Uterus (tissue), 4 donors: ENCODE results near the gene NEURL1B. TPM values are rescaled to one million over a fixed set of nuclear protein-coding genes. Genes with fewer than 3 reads are reported as not detected.
A peak's percentile ranks its signal among the peaks of the same experiment; 100 is the strongest.

ENCODE experiments used
- DNase-seq, 2 donors: peaks; one replicate each; pipeline ENCODE4 v3.0.0-alpha.2; 2019 to 2020
- H3K27ac ChIP-seq, 2 donors: fragments of 200-600 bp; sonication (generic); 1 replicate in 1 of 2; 2 replicates in 1 of 2; pipeline ENCODE4 v1.5.1; 2016 to 2018
- H3K27me3 ChIP-seq, 2 donors: fragments of 200-600 bp; sonication (generic); one replicate each; pipeline ENCODE4 v1.5.1; 2018 to 2019; ENCODE audit warnings: control low read depth in 1 of 2
- H3K36me3 ChIP-seq, 2 donors: fragments of 200-600 bp; sonication (generic); one replicate each; pipeline ENCODE4 v1.5.1; 2019; ENCODE audit warnings: control low read depth in 1 of 2
- H3K4me1 ChIP-seq, 2 donors: fragments of 200-600 bp; sonication (generic); one replicate each; pipeline ENCODE4 v1.5.1; 2018 to 2019; ENCODE audit warnings: control low read depth in 1 of 2
- H3K4me3 ChIP-seq, 2 donors: fragments of 200-600 bp; sonication (generic); 1 replicate in 1 of 2; 2 replicates in 1 of 2; pipeline ENCODE4 v1.5.1; 2018 to 2019; ENCODE audit warnings: mild to moderate bottlenecking in 1 of 2
- H3K9me3 ChIP-seq, 2 donors: fragments of 200-600 bp; sonication (generic); one replicate each; pipeline ENCODE4 v1.5.1; 2019; ENCODE audit warnings: control low read depth in 1 of 2
- POLR2A ChIP-seq, 2 donors: fragments of 450-650 bp; IDR thresholded peaks; one replicate each; pipeline ENCODE4 v1.6.1; 2016; ENCODE audit warnings: antibody characterized with exemption in 2 of 2, mild to moderate bottlenecking in 1 of 2, moderate library complexity in 1 of 2
- intact Hi-C: fragments of 100-400 bp; cut with DNase I; formaldehyde crosslinking; loops from one replicate; pipeline ENCODE4 v1.15.1; 2023; ENCODE audit warnings: low total_unique reads
- total RNA-seq, 4 donors: library from RNA; depleted of rRNA in 3 of 4; stranded (reverse); fragments of >200 nt in 3 of 4; gene quantifications; one replicate each; pipeline versions ENCODE4 v1.1.0 to v1.2.4, GENCODE V29; 2014 to 2023
- TF ChIP-seq, protein P1 (sequence below), 4 experiments: fragments of 200-600 bp in 2 of 4; fragments of 450-650 bp in 2 of 4; sonication (generic) in 2 of 4; IDR thresholded peaks; one replicate each; pipeline ENCODE4 v1.5.1; 2016 to 2019; ENCODE audit warnings: antibody characterized with exemption in 4 of 4, mild to moderate bottlenecking in 2 of 4, moderate library complexity in 1 of 4
- donor health status: DM: yes; HTN: yes; CAD: no.

The NEURL1B gene
- total RNA-seq, 4 donors from 2014 or later: 51.1 to 136 (median 74.1) TPM

DNA sequence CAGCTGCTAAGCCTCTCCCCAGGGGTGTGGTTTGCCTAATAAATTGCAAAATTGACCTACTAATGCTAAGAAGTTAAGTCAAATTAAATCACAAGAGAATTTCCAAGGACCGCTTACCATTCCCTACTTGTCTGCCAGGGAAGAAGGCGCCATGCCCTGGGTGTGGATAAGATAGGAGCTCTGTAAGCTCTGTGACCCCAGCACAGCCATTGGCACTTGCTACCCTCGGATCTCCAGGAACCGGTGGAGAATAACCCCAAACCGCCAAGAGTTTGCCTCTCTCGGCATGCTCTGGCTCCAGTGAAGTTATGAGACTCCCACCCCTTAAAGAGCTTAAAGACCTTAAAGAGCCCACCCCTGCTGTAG is 58.9 kb downstream of the NEURL1B start:
- intact Hi-C loops: loop anchor here (2.0 kb wide), 1 partner anchor 219 kb away; no protein-coding TSS in a partner anchor

DNA sequence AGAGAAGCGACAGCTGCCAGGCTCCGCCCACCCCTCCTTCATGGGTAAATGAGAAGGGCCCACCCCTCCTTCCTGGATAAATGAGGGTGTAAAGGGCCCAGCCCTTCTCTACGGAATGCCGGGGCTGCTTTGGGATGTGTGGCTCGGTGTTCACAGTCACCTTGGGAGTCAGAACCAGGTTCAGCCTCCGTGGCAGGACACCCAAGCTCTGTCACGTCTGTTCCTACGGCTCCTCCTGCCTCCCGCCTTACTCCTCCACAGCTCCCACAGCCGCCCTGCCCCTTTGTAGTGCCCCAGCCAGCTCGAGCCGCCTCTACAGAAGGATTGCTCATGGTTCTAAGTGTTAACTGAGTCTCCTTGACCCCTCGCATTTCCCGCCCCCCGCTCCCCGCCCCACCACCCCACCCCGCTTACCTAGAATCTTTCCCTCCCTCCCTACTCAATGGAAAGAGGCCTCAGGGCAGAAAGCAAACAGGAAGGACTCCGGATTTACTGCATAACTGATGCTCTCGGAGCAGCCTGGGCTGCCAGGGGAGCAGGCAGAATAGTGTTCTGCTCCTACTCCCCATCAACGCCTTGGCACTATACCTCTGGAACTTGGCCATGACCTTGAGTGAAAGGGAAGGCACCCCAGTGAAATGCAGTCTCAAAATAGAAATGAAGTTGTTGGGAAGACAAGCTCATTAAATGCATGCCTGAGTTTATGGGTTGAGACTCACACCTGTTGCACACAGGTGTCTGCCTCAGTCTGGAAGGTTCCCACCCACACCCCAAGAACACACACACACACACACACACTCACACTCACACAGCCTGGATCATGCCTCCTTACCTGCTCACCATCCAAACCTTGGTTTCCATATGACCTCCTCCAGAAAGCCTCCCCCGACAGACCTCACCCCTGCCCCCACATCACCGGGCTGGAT is 59.6 kb downstream of the NEURL1B start:
- intact Hi-C loops: loop anchor here (2.0 kb wide), 1 partner anchor 220 kb away; no protein-coding TSS in a partner anchor
- no peaks in the 10 kb centered on the region for H3K9me3 ChIP-seq
- no peak for DNase-seq
- H3K4me1 ChIP-seq: peaks cover 0 to 10% of the 10 kb centered on the region in 2 donors
- H3K4me3 ChIP-seq: no peak overlapping the region
- H3K36me3 ChIP-seq: no peaks in the 10 kb centered on the region
- peak overlapping the region; percentile 44 to 64 for H3K27ac ChIP-seq
- TF ChIP-seq, protein P1, sequence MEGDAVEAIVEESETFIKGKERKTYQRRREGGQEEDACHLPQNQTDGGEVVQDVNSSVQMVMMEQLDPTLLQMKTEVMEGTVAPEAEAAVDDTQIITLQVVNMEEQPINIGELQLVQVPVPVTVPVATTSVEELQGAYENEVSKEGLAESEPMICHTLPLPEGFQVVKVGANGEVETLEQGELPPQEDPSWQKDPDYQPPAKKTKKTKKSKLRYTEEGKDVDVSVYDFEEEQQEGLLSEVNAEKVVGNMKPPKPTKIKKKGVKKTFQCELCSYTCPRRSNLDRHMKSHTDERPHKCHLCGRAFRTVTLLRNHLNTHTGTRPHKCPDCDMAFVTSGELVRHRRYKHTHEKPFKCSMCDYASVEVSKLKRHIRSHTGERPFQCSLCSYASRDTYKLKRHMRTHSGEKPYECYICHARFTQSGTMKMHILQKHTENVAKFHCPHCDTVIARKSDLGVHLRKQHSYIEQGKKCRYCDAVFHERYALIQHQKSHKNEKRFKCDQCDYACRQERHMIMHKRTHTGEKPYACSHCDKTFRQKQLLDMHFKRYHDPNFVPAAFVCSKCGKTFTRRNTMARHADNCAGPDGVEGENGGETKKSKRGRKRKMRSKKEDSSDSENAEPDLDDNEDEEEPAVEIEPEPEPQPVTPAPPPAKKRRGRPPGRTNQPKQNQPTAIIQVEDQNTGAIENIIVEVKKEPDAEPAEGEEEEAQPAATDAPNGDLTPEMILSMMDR (IDR thresholded peaks at IDR 0.05): no peak
- no peak for TF ChIP-seq POLR2A (IDR thresholded peaks at IDR 0.05)
- H3K27me3 ChIP-seq: no peaks in the 10 kb centered on the region

More for the DNA sequence above, 58.9 kb downstream of the NEURL1B start:
- H3K9me3 ChIP-seq: no peaks in the 10 kb centered on the region
- peaks cover 0 to 16% of the 10 kb centered on the region in 2 donors for H3K4me1 ChIP-seq
- TF ChIP-seq, protein P1 (IDR thresholded peaks at IDR 0.05): no peak
- TF ChIP-seq POLR2A (IDR thresholded peaks at IDR 0.05): no peak
- no peak for DNase-seq
- peak overlapping the region; percentile 44 to 64 for H3K27ac ChIP-seq
- no peak overlapping the region for H3K4me3 ChIP-seq
- H3K36me3 ChIP-seq: no peaks in the 10 kb centered on the region
- H3K27me3 ChIP-seq: no peaks in the 10 kb centered on the region

DNA sequence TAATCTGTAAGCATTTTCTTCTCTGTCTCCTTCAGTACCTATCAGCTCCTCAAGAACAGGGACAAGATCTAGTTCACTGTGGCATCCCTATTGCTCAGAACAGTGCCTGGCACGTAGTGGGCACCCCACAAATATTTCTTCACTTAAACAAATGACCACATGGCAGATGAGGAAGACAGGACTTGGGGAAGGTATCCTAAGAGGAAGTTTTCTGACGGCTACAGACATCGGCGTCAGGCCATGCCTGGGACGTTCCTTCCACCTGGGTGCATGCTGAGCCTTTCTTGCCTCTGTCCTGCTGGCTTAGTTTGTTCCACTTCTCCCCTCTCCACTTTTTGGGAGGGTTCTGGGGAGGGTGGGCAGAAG is 60.2 kb downstream of the NEURL1B start:
- intact Hi-C loops: loop anchor here (2.0 kb wide), 1 partner anchor 220 kb away; no protein-coding TSS in a partner anchor
- Histone ChIP-seq H3K27me3 (no peaks in the 10 kb centered on the region), H3K27ac (no peak overlapping the region), H3K9me3 (no peaks in the 10 kb centered on the region), H3K4me1 (peaks cover 0 to 5% of the 10 kb centered on the region in 2 donors), H3K4me3 (no peak overlapping the region), H3K36me3 (no peaks in the 10 kb centered on the region)
- TF ChIP-seq POLR2A (IDR thresholded peaks at IDR 0.05): no peak
- TF ChIP-seq, protein P1 (IDR thresholded peaks at IDR 0.05): no peak
- DNase-seq: no peak

DNA sequence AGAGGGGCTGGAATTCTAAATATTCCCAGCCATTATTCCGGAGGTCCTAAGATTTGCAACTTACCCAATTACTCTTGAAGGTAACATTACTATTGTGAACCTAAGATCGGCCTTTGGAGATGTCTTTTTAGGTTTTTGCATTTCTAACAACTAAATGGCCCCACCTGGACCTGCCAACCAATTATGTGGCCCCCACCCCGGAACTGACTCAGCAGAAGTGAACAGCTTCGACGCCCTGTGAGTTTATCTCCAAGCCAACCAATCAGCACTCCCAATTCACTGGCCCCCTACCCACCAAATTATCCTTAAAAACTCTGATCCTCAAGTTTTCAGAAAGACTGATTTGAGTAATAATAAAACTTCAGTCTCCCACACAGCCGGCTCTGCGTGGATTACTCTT is 62.9 kb downstream of the NEURL1B start:
- Histone ChIP-seq H3K4me3 (no peak overlapping the region), H3K9me3 (no peaks in the 10 kb centered on the region), H3K36me3 (no peaks in the 10 kb centered on the region), H3K27ac (no peak overlapping the region), H3K27me3 (no peaks in the 10 kb centered on the region), H3K4me1 (no peaks in the 10 kb centered on the region)
- TF ChIP-seq POLR2A (IDR thresholded peaks at IDR 0.05): no peak
- TF ChIP-seq, protein P1 (IDR thresholded peaks at IDR 0.05): no peak
- DNase-seq: no peak
- intact Hi-C loops: no loop called here

DNA sequence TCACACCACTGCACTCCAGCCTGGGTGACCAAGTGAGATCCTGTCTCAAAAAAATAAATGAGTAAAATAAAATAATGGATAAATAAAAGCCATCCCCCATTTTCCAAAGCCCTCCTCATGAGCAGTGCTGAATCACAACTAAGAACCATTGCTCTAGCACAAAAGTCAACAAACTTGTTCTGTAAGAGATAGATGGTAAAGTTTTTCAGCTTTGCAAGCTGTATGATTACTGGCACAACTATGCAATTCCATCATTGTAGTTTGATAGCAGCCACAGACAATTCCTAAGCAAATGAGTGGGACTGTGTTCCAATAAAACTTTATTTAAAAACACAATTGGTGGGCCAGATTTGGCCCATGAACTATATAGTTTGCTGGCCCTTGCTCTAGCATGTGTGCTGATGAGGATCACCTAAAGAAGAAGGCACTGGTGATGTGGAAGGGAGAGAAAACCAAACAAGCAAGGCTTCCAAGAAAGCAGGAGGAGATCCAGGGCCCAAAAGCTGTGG is 64.6 kb downstream of the NEURL1B start:
- no peaks in the 10 kb centered on the region for H3K36me3 ChIP-seq
- no peaks in the 10 kb centered on the region for H3K9me3 ChIP-seq
- intact Hi-C loops: no loop called here
- H3K4me1 ChIP-seq: no peaks in the 10 kb centered on the region
- DNase-seq: no peak
- H3K27ac ChIP-seq: no peak overlapping the region
- H3K27me3 ChIP-seq: no peaks in the 10 kb centered on the region
- TF ChIP-seq, protein P1 (IDR thresholded peaks at IDR 0.05): no peak
- no peak for TF ChIP-seq POLR2A (IDR thresholded peaks at IDR 0.05)
- no peak overlapping the region for H3K4me3 ChIP-seq
